ENCODE results near the gene ZBTB44.
"Not testable (repeated sequence)": the region's sequence is repeated elsewhere in the genome, so short reads cannot be mapped to it uniquely, and the experiment has no call there.

Gene ZBTB44

GRCh38 chr11:130246270-130246669 lies 68.4 kb downstream of the ZBTB44 start:
- Mint-ChIP-seq H3K27me3 (no peaks in the 10 kb centered on the region), H3K4me3 (no peak overlapping the region), H3K36me3 (peaks cover 21% of the 10 kb centered on the region), H3K9me3 (no peaks in the 10 kb centered on the region), H3K27ac (no peak overlapping the region), H3K4me1 (peaks cover 28% of the 10 kb centered on the region)
- ATAC-seq = no peak

DNA sequence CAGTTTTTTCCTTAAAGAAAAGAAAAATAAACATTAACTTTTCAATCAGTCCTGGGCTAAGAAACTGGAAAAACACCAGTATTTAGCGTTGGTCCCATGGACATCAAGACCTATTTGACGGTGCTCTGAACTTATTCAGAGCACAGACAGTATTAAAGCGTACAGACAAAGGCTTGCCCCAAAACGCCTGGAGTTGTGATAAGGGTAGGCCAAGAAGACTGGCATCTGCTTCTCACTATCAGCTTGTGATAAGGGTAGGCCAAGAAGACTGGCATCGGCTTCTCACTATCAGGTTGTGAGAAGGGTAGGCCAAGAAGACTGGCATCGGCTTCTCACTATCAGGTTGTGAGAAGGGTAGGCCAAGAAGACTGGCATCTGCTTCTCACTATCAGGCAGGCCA lies 69.3 kb downstream of the ZBTB44 start:
- not testable (repeated sequence) for H3K4me3 Mint-ChIP-seq, ATAC-seq, H3K9me3 Mint-ChIP-seq, H3K27ac Mint-ChIP-seq, H3K27me3 Mint-ChIP-seq
- Mint-ChIP-seq H3K36me3 (peaks cover 12% of the 10 kb centered on the region), H3K4me1 (peaks cover 19% of the 10 kb centered on the region)

- H3K9me3 Mint-ChIP-seq = no peaks in the 10 kb centered on the region
- H3K4me1 Mint-ChIP-seq = peaks cover 17% of the 10 kb centered on the region
- H3K36me3 Mint-ChIP-seq = peaks cover 11% of the 10 kb centered on the region
- no peak overlapping the region for H3K4me3 Mint-ChIP-seq
- H3K27me3 Mint-ChIP-seq = no peaks in the 10 kb centered on the region
- no peak for ATAC-seq
- H3K27ac Mint-ChIP-seq = no peak overlapping the region
Observed at GRCh38 chr11:130244848-130245247, 69.9 kb downstream of the ZBTB44 start.

DNA sequence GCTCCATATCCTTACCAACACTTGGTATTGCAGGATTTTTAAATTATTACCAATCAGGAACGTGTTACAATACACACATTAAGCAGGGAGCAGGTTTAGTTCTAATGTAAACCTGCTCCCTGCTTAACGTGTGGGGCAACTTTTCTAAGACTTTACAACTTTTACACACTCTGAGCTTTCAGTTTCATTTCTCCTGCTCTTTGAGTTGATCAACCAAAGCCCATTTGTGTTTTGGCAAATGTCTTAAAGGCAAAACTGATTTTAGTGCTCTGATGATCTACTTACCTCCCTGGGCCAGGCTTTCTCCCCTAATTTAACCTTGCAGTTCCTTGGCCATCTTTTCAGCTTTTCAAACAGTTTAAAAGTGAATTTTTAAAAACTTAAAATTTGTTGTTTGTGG lies 70.9 kb downstream of the ZBTB44 start:
- Mint-ChIP-seq H3K4me1 (peaks cover 20% of the 10 kb centered on the region), H3K27me3 (no peaks in the 10 kb centered on the region), H3K4me3 (no peak overlapping the region), H3K27ac (peak overlapping the region; percentile 46), H3K36me3 (peaks cover 21% of the 10 kb centered on the region), H3K9me3 (no peaks in the 10 kb centered on the region)
- no peak for ATAC-seq

DNA sequence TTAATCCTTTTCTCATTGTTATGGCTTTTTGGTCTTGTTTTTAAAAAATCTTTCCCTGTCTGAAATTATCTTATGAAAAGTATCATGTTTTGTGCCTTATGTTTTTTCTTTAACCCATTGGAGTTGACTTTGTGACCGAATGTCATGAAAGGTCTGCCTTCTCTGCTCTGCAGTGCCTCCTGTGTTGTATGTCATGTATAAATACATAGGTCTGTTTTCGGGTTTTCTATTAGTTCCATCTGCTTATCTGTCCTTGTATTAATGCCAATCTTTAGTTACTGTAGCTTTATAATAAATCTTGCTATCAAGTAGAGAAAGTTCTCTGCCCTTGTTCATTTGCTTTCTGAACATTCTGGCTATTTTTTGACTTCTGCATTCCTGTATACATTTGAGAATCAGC lies 73.0 kb downstream of the ZBTB44 start:
- no peak for ATAC-seq
- no peaks in the 10 kb centered on the region for H3K9me3 Mint-ChIP-seq
- H3K36me3 Mint-ChIP-seq = peaks cover 38% of the 10 kb centered on the region
- peaks cover 22% of the 10 kb centered on the region for H3K4me1 Mint-ChIP-seq
- H3K4me3 Mint-ChIP-seq = no peak overlapping the region
- no peaks in the 10 kb centered on the region for H3K27me3 Mint-ChIP-seq
- peak overlapping the region; percentile 39 for H3K27ac Mint-ChIP-seq

DNA sequence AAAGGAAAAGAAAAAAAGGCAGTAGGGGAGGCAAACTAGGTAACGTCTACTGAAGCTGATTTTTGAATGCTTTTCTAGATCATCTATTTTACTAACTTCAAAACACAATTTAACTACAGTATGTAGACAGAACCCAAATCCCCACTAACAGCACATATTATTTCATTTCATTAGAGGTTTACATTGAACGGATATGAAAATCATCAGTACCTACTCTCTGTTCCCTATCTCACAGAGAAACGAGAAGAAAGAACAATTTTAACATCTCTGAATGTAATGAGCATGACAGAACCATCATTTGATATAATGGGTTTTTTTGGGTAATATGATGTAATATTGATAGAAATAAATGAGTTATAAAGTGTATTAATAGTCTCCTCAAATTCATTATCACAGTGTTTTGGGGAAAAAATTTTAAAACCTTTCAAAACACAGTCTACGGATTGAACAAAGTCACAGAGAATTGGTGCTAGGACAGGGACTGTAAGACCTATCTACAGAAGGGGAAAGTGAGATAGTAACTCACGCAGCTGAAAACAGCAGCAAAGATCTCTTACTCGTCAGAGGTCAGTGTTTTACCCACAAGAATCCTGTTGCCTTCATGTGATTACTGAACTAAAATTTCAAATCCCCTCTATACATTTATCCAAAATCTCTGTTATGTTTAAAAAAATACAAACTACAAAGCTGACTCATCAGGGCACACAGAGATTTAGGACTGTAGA lies 77.3 kb downstream of the ZBTB44 start:
- H3K4me3 Mint-ChIP-seq = no peak overlapping the region
- H3K27me3 Mint-ChIP-seq = no peaks in the 10 kb centered on the region
- peaks cover 6% of the 10 kb centered on the region for H3K4me1 Mint-ChIP-seq
- no peaks in the 10 kb centered on the region for H3K9me3 Mint-ChIP-seq
- no peak overlapping the region for H3K27ac Mint-ChIP-seq
- peaks cover 40% of the 10 kb centered on the region for H3K36me3 Mint-ChIP-seq
- no peak for ATAC-seq

GRCh38 chr11:130234315-130234714 lies 80.4 kb downstream of the ZBTB44 start:
- Mint-ChIP-seq H3K36me3 (peaks cover 36% of the 10 kb centered on the region), H3K4me3 (no peak overlapping the region), H3K4me1 (peaks cover 6% of the 10 kb centered on the region), H3K9me3 (no peaks in the 10 kb centered on the region), H3K27me3 (no peaks in the 10 kb centered on the region), H3K27ac (no peak overlapping the region)
- no peak for ATAC-seq

DNA sequence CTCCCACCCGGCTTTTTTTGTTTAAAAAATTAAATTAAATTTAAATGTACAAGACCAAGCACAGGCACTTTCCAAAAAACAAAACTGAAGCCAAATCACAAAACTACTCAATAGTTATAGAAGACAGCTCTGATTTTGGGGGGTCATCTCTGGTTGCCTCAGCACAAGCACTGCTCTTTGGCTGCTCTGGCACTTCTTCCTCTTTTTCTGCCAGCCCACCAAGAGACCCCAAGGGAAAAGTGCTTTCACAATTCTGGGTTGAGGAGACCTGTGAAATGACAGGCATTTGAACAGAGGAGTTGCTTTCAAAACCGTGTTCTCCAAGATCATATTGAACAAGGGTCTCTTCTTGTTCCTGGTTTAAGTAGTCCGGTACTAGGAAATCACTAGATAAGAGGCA lies 80.8 kb downstream of the ZBTB44 start:
- H3K27me3 Mint-ChIP-seq, ATAC-seq, H3K4me1 Mint-ChIP-seq, H3K9me3 Mint-ChIP-seq, H3K4me3 Mint-ChIP-seq, H3K27ac Mint-ChIP-seq: not testable (repeated sequence)
- H3K36me3 Mint-ChIP-seq = peaks cover 32% of the 10 kb centered on the region

GRCh38 chr11:130233486-130233885 lies 81.2 kb downstream of the ZBTB44 start:
- not testable (repeated sequence) for H3K27me3 Mint-ChIP-seq, H3K4me3 Mint-ChIP-seq, H3K4me1 Mint-ChIP-seq, H3K27ac Mint-ChIP-seq, H3K9me3 Mint-ChIP-seq
- ATAC-seq = peak; percentile 24
- peaks cover 28% of the 10 kb centered on the region for H3K36me3 Mint-ChIP-seq

DNA sequence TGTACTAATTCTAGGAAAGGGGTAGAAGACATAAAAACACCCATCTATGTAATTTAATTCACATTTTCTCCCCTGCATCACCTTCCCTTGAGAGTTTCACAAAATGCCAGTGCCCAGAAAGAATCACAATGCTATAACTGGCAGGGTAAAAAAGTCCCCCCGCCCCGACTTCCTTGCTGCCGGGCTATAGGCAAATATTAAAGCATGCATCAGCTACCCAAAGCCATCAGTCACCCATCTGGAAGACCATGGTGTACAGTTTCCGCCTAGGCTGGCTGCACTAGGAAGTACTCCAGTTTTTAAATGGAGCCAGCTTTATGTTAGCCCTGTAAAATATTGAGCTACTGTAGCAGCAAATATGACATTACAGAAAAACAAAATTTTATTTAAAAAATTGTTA lies 87.3 kb downstream of the ZBTB44 start:
- no peak for ATAC-seq
- Mint-ChIP-seq H3K27me3 (no peaks in the 10 kb centered on the region), H3K4me1 (peaks cover 6% of the 10 kb centered on the region), H3K4me3 (no peak overlapping the region), H3K27ac (no peak overlapping the region), H3K36me3 (peaks cover 7% of the 10 kb centered on the region), H3K9me3 (no peaks in the 10 kb centered on the region)

DNA sequence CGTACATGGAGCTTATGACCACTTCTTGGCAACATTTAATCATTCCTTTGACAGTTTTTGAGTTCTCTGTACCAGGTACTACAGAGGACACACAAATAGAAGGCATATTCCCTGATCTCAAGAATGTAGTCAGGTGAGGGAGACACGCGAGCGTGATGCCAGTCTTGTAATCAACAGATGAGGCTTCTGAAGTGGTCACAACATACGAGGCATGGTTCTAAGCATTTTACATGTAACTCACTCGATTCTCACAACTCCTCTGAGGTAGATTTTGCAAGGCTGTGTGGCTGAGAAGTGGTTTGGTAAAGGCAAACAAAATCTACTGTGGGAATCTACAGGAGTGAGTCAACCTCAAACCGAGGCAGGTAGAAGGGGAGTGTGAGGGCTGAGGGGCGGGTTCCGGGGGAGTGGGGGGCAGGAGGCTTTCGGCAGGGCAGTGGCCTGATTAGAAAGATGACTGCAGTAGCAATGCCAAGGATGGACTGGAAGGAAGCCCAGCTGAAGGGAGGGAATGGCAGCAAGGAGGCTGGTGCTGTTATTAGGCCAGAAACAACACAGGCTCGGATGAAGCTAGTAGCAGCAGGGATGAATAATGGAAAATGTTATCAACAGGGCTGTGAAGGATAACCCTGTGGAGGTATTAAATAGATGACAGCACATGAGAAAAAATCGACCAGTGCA lies 91.3 kb downstream of the ZBTB44 start:
- Mint-ChIP-seq H3K36me3 (no peaks in the 10 kb centered on the region), H3K9me3 (no peaks in the 10 kb centered on the region), H3K4me1 (peaks cover 10% of the 10 kb centered on the region), H3K27me3 (no peaks in the 10 kb centered on the region), H3K27ac (no peak overlapping the region), H3K4me3 (no peak overlapping the region)
- ATAC-seq = no peak

- Mint-ChIP-seq H3K27ac (no peak overlapping the region), H3K4me3 (no peak overlapping the region), H3K27me3 (no peaks in the 10 kb centered on the region), H3K4me1 (peaks cover 5% of the 10 kb centered on the region), H3K9me3 (no peaks in the 10 kb centered on the region), H3K36me3 (no peaks in the 10 kb centered on the region)
- ATAC-seq = no peak
Observed at GRCh38 chr11:130220311-130221035, 94.2 kb downstream of the ZBTB44 start.

DNA sequence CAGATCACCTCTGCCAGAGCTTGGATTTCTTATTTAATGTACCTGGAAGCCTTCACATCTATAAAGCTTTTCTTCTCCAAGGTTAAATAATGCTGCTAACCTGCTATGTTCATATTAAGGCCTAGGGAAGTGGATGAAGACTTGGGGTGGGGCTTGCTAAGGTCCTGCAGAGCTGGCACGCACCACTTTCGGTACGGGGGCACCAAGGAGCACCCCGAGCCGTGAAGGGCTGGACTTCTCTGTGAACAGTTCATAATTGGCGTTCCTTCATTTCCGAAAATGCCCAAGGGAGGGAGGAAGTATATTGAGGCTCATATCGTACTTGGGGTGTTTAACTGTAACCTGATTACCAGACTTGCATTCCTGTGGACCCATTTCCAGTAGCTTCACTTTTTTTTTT lies 95.6 kb downstream of the ZBTB44 start:
- Mint-ChIP-seq H3K4me1 (peaks cover 5% of the 10 kb centered on the region), H3K27me3 (no peaks in the 10 kb centered on the region), H3K27ac (no peak overlapping the region), H3K36me3 (no peaks in the 10 kb centered on the region), H3K4me3 (no peak overlapping the region), H3K9me3 (no peaks in the 10 kb centered on the region)
- ATAC-seq = no peak

GRCh38 chr11:130218501-130219070 lies 96.1 kb downstream of the ZBTB44 start:
- no peak overlapping the region for H3K27ac Mint-ChIP-seq
- H3K9me3 Mint-ChIP-seq = no peaks in the 10 kb centered on the region
- H3K36me3 Mint-ChIP-seq = no peaks in the 10 kb centered on the region
- H3K27me3 Mint-ChIP-seq = no peaks in the 10 kb centered on the region
- H3K4me3 Mint-ChIP-seq = no peak overlapping the region
- no peak for ATAC-seq
- peaks cover 5% of the 10 kb centered on the region for H3K4me1 Mint-ChIP-seq

DNA sequence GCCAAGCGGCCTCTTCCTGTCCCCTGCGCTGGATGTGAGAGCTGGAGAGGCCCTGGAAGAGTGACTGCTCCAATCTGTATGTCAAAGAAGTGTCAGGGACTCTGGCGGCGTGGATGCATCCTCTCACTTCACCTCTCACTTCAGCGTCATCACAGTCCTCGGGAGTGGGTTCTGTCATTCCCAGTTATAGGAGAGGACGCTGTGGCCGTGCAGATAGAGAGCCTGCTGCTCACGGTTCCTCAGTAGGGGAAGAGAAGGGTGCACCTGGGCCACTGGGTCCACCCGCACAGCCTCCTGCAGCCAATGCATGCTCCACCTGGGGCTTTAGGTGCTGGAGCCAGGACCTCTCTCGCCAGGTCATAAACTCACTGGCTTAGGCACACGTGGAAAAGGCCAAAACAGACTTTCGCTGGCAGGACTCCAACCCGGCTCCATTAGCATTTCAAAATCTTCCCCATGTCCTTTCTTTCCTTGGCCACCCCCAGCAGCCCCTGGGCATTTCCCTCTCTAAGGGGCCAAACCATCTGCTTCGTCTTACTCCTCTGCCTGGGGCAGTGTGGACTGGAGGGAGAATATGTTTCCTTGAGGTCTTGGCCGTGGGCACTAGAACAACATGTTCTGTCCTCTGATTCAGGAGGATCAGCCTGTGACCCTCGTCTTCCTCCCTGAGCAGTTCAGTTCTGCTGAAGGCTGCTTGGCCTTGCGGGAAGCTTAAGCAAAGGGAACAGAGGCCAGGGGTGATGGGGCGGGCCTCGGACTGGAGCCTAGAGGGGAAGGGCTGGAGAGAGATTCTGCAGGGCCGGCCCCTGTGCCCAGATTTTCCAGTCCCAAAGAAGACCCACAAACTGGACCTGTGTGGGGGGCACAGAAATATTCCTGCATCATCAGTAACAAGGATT lies 97.3 kb downstream of the ZBTB44 start:
- no peak for ATAC-seq
- no peaks in the 10 kb centered on the region for H3K36me3 Mint-ChIP-seq
- no peak overlapping the region for H3K27ac Mint-ChIP-seq
- no peak overlapping the region for H3K4me3 Mint-ChIP-seq
- H3K9me3 Mint-ChIP-seq = no peaks in the 10 kb centered on the region
- peaks cover 11% of the 10 kb centered on the region for H3K4me1 Mint-ChIP-seq
- no peaks in the 10 kb centered on the region for H3K27me3 Mint-ChIP-seq
